Measurements from ENCODE around the gene UTP20.

The UTP20 gene

GRCh38 chr12:101280006-101280505 is at the start of gene UTP20:
Gene UTP20 (plus strand): TSS chr12:101280105. CDS start chr12:101280283, 178 bp downstream.
- peak; percentile 96 for DNase-seq (ENCODE audit: low read depth, low spot score)

- DNase-seq (ENCODE audit: low read depth, low spot score): peak; percentile 85
Measured at GRCh38 chr12:101230547-101230946, 49.4 kb upstream of the UTP20 start.

GRCh38 chr12:101231636-101232035 is 48.3 kb upstream of the UTP20 start:
- no peak for DNase-seq (ENCODE audit: low read depth, low spot score)

GRCh38 chr12:101235686-101236085 is 44.2 kb upstream of the UTP20 start:
- no peak for DNase-seq (ENCODE audit: low read depth, low spot score)

GRCh38 chr12:101238306-101238705 is 41.6 kb upstream of the UTP20 start:
- no peak for DNase-seq (ENCODE audit: low read depth, low spot score)

GRCh38 chr12:101238800-101239329 is 41.0 kb upstream of the UTP20 start:
- no peak for DNase-seq (ENCODE audit: low read depth, low spot score)

- peak; percentile 25 for DNase-seq (ENCODE audit: low read depth, low spot score)
Measured at GRCh38 chr12:101243074-101243473, 36.8 kb upstream of the UTP20 start.

GRCh38 chr12:101243616-101244015 is 36.3 kb upstream of the UTP20 start:
- DNase-seq (ENCODE audit: low read depth, low spot score): no peak

GRCh38 chr12:101256266-101256665 is 23.6 kb upstream of the UTP20 start:
- peak; percentile 7 for DNase-seq (ENCODE audit: low read depth, low spot score)

- no peak for DNase-seq (ENCODE audit: low read depth, low spot score)
Measured at GRCh38 chr12:101257357-101257756, 22.5 kb upstream of the UTP20 start.

GRCh38 chr12:101267111-101267510 is 12.8 kb upstream of the UTP20 start:
- DNase-seq (ENCODE audit: low read depth, low spot score): no peak

GRCh38 chr12:101276433-101276832 is 3.5 kb upstream of the UTP20 start:
- no peak for DNase-seq (ENCODE audit: low read depth, low spot score)

- no peak for DNase-seq (ENCODE audit: low read depth, low spot score)
Measured at GRCh38 chr12:101277443-101277842, 2.5 kb upstream of the UTP20 start.

GRCh38 chr12:101287357-101287756 is 7.5 kb downstream of the UTP20 start:
- DNase-seq (ENCODE audit: low read depth, low spot score): no peak

GRCh38 chr12:101297661-101298060 is 17.8 kb downstream of the UTP20 start:
- DNase-seq (ENCODE audit: low read depth, low spot score): no peak

GRCh38 chr12:101298426-101298825 is 18.5 kb downstream of the UTP20 start:
- DNase-seq (ENCODE audit: low read depth, low spot score): peak; percentile 5

GRCh38 chr12:101299346-101299745 is 19.4 kb downstream of the UTP20 start:
- peak; percentile 5 for DNase-seq (ENCODE audit: low read depth, low spot score)

GRCh38 chr12:101299931-101300330 is 20.0 kb downstream of the UTP20 start:
- DNase-seq (ENCODE audit: low read depth, low spot score): no peak

- DNase-seq (ENCODE audit: low read depth, low spot score): no peak
Measured at GRCh38 chr12:101302741-101303140, 22.8 kb downstream of the UTP20 start.

- no peak for DNase-seq (ENCODE audit: low read depth, low spot score)
Measured at GRCh38 chr12:101305226-101305779, 25.4 kb downstream of the UTP20 start.

- DNase-seq (ENCODE audit: low read depth, low spot score): no peak
Measured at GRCh38 chr12:101305794-101306193, 25.9 kb downstream of the UTP20 start.

- DNase-seq (ENCODE audit: low read depth, low spot score): no peak
Measured at GRCh38 chr12:101322480-101322879, 42.6 kb downstream of the UTP20 start.

- no peak for DNase-seq (ENCODE audit: low read depth, low spot score)
Measured at GRCh38 chr12:101323255-101323654, 43.4 kb downstream of the UTP20 start.

GRCh38 chr12:101325590-101325989 is 45.7 kb downstream of the UTP20 start:
- no peak for DNase-seq (ENCODE audit: low read depth, low spot score)

All from astrocyte of the hippocampus (primary cell).